ENCODE data around the gene STXBP5L. TPM values are rescaled to one million over a fixed set of nuclear protein-coding genes. Genes with fewer than 3 reads are reported as not detected.

STXBP5L gene
- total and polyA plus RNA-seq, 10 of the 15 experiments (the other 5 are each of a cell fraction or from before 2014, with no cell fraction given): under 0.01 to 0.08 (median 0.04) TPM; not detected in 6

DNA sequence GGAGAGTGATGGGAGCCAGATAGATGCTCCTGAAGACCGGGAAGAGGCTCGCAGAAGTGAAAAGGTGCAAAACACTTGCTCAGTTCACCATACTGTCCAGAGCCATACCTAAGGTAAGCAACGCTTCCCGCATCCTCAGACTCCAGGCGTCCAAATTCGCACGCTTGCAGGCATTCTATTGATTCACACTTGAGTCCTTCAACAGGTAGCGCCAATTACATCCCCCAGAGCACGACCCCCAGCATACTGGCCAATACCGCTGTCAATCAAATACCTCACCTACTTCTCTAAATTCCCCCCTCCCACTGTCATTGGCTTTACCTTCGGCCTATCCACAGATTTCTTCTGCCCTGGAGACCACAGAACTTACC, 361 bp upstream of the STXBP5L start:
- H3K9me3 ChIP-seq (replicated peaks; ENCODE audit: control insufficient read depth, insufficient read depth, low read length): no peaks in the 10 kb centered on the region
- in situ Hi-C loops (cut with MboI) (no loop called here), intact Hi-C loops (cut with micrococcal nuclease; ENCODE audit: unreplicated experiment) (no loop called here)
- no peak overlapping the region for H3K27ac ChIP-seq (ENCODE audit: control insufficient read depth, insufficient read depth)
- CTCF ChIA-PET: no interaction called here
- H4K20me1 ChIP-seq (ENCODE audit: control insufficient read depth, insufficient read depth): no peaks in the 10 kb centered on the region
- H3K9ac ChIP-seq (ENCODE audit: control insufficient read depth, insufficient read depth, low read length): no peak overlapping the region
- no peaks in the 10 kb centered on the region for H3K4me1 ChIP-seq (ENCODE audit: control insufficient read depth, insufficient read depth, low read length)
- ATAC-seq: no peak
- no peak overlapping the region for H3K4me3 ChIP-seq
- BruUV-seq (replicated peaks): no TSS peak
- no peaks in the 10 kb centered on the region for H3K79me2 ChIP-seq (ENCODE audit: control insufficient read depth, insufficient read depth, low read length)
- H2AFZ ChIP-seq (ENCODE audit: control insufficient read depth, low read depth, low read length): no peak overlapping the region
- RAD21 ChIA-PET (ENCODE audit: unreplicated experiment): no interaction called here
- WGBS (ENCODE audit: insufficient coverage, insufficient replicate concordance, low lambda C conversion rate, missing lambda C conversion rate): 51% methylated on average over 11 of the region's 11 CpGs
- peaks cover 3 to 7% of the 10 kb centered on the region in 2 experiments; a peak in 2 of 4 replicates for H3K27me3 ChIP-seq (replicated peaks in 1 of 2; ENCODE audit: control insufficient read depth in 2 of 2, insufficient read depth in 2 of 2, low read length in 1 of 2)
- H3K4me2 ChIP-seq (ENCODE audit: control insufficient read depth, insufficient read depth): no peak overlapping the region
- no peak for FAIRE-seq
- POLR2A ChIA-PET: no interaction called here
- no peak for DNase-seq (ENCODE audit: low read depth, low spot score)
- H3K36me3 ChIP-seq (ENCODE audit: control insufficient read depth in 2 of 2, insufficient read depth in 2 of 2, low read length in 1 of 2): no peaks in the 10 kb centered on the region
- TF ChIP-seq, protein P1, sequence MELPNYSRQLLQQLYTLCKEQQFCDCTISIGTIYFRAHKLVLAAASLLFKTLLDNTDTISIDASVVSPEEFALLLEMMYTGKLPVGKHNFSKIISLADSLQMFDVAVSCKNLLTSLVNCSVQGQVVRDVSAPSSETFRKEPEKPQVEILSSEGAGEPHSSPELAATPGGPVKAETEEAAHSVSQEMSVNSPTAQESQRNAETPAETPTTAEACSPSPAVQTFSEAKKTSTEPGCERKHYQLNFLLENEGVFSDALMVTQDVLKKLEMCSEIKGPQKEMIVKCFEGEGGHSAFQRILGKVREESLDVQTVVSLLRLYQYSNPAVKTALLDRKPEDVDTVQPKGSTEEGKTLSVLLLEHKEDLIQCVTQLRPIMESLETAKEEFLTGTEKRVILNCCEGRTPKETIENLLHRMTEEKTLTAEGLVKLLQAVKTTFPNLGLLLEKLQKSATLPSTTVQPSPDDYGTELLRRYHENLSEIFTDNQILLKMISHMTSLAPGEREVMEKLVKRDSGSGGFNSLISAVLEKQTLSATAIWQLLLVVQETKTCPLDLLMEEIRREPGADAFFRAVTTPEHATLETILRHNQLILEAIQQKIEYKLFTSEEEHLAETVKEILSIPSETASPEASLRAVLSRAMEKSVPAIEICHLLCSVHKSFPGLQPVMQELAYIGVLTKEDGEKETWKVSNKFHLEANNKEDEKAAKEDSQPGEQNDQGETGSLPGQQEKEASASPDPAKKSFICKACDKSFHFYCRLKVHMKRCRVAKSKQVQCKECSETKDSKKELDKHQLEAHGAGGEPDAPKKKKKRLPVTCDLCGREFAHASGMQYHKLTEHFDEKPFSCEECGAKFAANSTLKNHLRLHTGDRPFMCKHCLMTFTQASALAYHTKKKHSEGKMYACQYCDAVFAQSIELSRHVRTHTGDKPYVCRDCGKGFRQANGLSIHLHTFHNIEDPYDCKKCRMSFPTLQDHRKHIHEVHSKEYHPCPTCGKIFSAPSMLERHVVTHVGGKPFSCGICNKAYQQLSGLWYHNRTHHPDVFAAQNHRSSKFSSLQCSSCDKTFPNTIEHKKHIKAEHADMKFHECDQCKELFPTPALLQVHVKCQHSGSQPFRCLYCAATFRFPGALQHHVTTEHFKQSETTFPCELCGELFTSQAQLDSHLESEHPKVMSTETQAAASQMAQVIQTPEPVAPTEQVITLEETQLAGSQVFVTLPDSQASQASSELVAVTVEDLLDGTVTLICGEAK (IDR thresholded peaks at IDR 0.05; ENCODE audit: borderline replicate concordance): no peak
- TF ChIP-seq TCF7 (IDR thresholded peaks at IDR 0.05; ENCODE audit: borderline replicate concordance) (no peak), POU2F2 (IDR thresholded peaks at IDR 0.05; ENCODE audit: borderline replicate concordance, low read depth, low read length) (no peak), NFYB (IDR thresholded peaks at IDR 0.05; ENCODE audit: insufficient read depth, low read depth, low read length) (no peak), SPI1 (IDR thresholded peaks at IDR 0.05; ENCODE audit: borderline replicate concordance, insufficient read depth, low read depth, low read length) (no peak), RAD51 (IDR thresholded peaks at IDR 0.05) (no peak), ZZZ3 (IDR thresholded peaks at IDR 0.05; ENCODE audit: control insufficient read depth, insufficient read length, low read depth) (no peak), POLR2AphosphoS2 (IDR thresholded peaks at IDR 0.05; ENCODE audit: low read depth, low read length) (no peak), ASH2L (IDR thresholded peaks at IDR 0.05; ENCODE audit: borderline replicate concordance, low read depth) (no peak)
- TF ChIP-seq, protein P2, sequence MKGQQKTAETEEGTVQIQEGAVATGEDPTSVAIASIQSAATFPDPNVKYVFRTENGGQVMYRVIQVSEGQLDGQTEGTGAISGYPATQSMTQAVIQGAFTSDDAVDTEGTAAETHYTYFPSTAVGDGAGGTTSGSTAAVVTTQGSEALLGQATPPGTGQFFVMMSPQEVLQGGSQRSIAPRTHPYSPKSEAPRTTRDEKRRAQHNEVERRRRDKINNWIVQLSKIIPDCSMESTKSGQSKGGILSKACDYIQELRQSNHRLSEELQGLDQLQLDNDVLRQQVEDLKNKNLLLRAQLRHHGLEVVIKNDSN (IDR thresholded peaks at IDR 0.05; ENCODE audit: borderline replicate concordance, extremely low read length, insufficient read depth, low read depth, low read length): no peak
- TF ChIP-seq, protein P3, sequence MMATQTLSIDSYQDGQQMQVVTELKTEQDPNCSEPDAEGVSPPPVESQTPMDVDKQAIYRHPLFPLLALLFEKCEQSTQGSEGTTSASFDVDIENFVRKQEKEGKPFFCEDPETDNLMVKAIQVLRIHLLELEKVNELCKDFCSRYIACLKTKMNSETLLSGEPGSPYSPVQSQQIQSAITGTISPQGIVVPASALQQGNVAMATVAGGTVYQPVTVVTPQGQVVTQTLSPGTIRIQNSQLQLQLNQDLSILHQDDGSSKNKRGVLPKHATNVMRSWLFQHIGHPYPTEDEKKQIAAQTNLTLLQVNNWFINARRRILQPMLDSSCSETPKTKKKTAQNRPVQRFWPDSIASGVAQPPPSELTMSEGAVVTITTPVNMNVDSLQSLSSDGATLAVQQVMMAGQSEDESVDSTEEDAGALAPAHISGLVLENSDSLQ (IDR thresholded peaks at IDR 0.05): peak; percentile 80
- TF ChIP-seq, protein P4, sequence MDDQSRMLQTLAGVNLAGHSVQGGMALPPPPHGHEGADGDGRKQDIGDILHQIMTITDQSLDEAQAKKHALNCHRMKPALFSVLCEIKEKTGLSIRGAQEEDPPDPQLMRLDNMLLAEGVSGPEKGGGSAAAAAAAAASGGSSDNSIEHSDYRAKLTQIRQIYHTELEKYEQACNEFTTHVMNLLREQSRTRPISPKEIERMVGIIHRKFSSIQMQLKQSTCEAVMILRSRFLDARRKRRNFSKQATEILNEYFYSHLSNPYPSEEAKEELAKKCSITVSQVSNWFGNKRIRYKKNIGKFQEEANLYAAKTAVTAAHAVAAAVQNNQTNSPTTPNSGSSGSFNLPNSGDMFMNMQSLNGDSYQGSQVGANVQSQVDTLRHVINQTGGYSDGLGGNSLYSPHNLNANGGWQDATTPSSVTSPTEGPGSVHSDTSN (IDR thresholded peaks at IDR 0.05; ENCODE audit: insufficient replicate concordance, low read depth, low read length): peak; percentile 47
- TF ChIP-seq, protein P5, sequence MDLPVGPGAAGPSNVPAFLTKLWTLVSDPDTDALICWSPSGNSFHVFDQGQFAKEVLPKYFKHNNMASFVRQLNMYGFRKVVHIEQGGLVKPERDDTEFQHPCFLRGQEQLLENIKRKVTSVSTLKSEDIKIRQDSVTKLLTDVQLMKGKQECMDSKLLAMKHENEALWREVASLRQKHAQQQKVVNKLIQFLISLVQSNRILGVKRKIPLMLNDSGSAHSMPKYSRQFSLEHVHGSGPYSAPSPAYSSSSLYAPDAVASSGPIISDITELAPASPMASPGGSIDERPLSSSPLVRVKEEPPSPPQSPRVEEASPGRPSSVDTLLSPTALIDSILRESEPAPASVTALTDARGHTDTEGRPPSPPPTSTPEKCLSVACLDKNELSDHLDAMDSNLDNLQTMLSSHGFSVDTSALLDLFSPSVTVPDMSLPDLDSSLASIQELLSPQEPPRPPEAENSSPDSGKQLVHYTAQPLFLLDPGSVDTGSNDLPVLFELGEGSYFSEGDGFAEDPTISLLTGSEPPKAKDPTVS (IDR thresholded peaks at IDR 0.05; ENCODE audit: low read depth, low read length): no peak
- SMC1A ChIA-PET (ENCODE audit: uncharacterized antibody, unreplicated experiment): no interaction called here
